CD4-positive, alpha-beta T cell (primary cell): ENCODE measurements around the gene TYROBP. TPM values are rescaled to one million over a fixed set of nuclear protein-coding genes. Genes with fewer than 3 reads are reported as not detected.

ENCODE experiments used
- ATAC-seq: fragments of 200-7000 bp; cut with Tn5 transposase; one replicate; pipeline ENCODE4 v1.10.0; 2022; ENCODE audit warnings: mild to moderate bottlenecking; ENCODE audit not compliant: poor library complexity
- CTCF ChIA-PET: fragments of 350-600 bp; sonication (Branson Sonifier 250); formaldehyde crosslinking; loops from one replicate; lab custom pipeline; 2021; ENCODE audit warnings: antibody characterized with exemption, inconsistent platforms; lab: Charles Lee
- POLR2A ChIA-PET: fragments of 350-600 bp; sonication (Branson Sonifier 250); formaldehyde crosslinking; loops from one replicate; lab custom pipeline; 2021; ENCODE audit warnings: antibody characterized with exemption, inconsistent platforms; lab: Charles Lee
- DNase-seq, 14 experiments: peaks; one replicate each; pipeline ENCODE4 v3.0.0-alpha.2; 2013 to 2020; ENCODE audit warnings: mixed read lengths in 2 of 14
- H3K27ac ChIP-seq, 2 donors: one replicate each; pipeline versions ENCODE4 v1.5.1 to v1.7.0; 2013; ENCODE audit warnings: low read length in 2 of 2, low read depth in 1 of 2, mild to moderate bottlenecking in 1 of 2
- H3K27me3 ChIP-seq, 2 experiments: 1 replicate in 1 of 2; 2 replicates in 1 of 2; pipeline versions ENCODE4 v1.6.1 to v1.7.0; 2013; ENCODE audit warnings: low read length in 2 of 2, control low read depth in 1 of 2, mild to moderate bottlenecking in 1 of 2, moderate library complexity in 1 of 2; ENCODE audit not compliant: insufficient read depth in 2 of 2, control insufficient read depth in 1 of 2
- H3K36me3 ChIP-seq: one replicate; pipeline ENCODE4 v1.6.1; 2013; ENCODE audit warnings: low read length, control low read depth; ENCODE audit not compliant: insufficient read depth
- H3K4me1 ChIP-seq: one replicate; pipeline ENCODE4 v1.6.1; 2013; ENCODE audit warnings: low read length, control low read depth; ENCODE audit not compliant: insufficient read depth
- H3K4me3 ChIP-seq: one replicate; pipeline ENCODE4 v1.5.1; 2013; ENCODE audit warnings: mild to moderate bottlenecking, low read length, moderate library complexity
- H3K9me3 ChIP-seq, 2 experiments: 1 replicate in 1 of 2; 2 replicates in 1 of 2; pipeline versions ENCODE4 v1.6.1 to v1.7.0; 2013; ENCODE audit warnings: low read length in 2 of 2, mild to moderate bottlenecking in 2 of 2, control low read depth in 1 of 2, moderate library complexity in 1 of 2; ENCODE audit not compliant: control insufficient read depth in 1 of 2, insufficient read depth in 1 of 2
- H3K27ac Mint-ChIP-seq: one replicate; pipeline ENCODE4 v1.8.0; 2020; ENCODE audit warnings: mixed read lengths
- H3K27me3 Mint-ChIP-seq: one replicate; pipeline ENCODE4 v1.8.0; 2021; ENCODE audit warnings: mixed read lengths
- H3K36me3 Mint-ChIP-seq: one replicate; pipeline ENCODE4 v1.8.0; 2021; ENCODE audit warnings: low read depth, mixed read lengths
- H3K4me1 Mint-ChIP-seq: one replicate; pipeline ENCODE4 v1.8.0; 2021; ENCODE audit warnings: low read depth, mixed read lengths
- H3K4me3 Mint-ChIP-seq: one replicate; pipeline ENCODE4 v1.8.0; 2020; ENCODE audit warnings: mild to moderate bottlenecking, mixed read lengths
- H3K9me3 Mint-ChIP-seq: one replicate; pipeline ENCODE4 v1.8.0; 2020; ENCODE audit warnings: mixed read lengths
- CTCF ChIP-seq: fragments of 200-600 bp; IDR thresholded peaks from one replicate; pipeline ENCODE4 v1.8.0; 2022; ENCODE audit warnings: antibody characterized with exemption, mild to moderate bottlenecking
- intact Hi-C, 2 experiments: fragments of 100-400 bp; cut with DNase I in 1 of 2; cut with micrococcal nuclease in 1 of 2; formaldehyde crosslinking; loops; one replicate each; pipeline versions ENCODE4 v1.15.1 to v1.9.0; 2023 to 2025; cut with DNase I, micrococcal nuclease
- total RNA-seq, 174 experiments: library from RNA in 2 of 174; stranded (reverse) in 2 of 174; gene quantifications; one replicate each; pipeline ENCODE4 v1.2.3 and lab custom pipeline; 2021 to 2026

TYROBP gene
- total RNA-seq, 2 experiments from 2014 or later: 6.0 to 7.6 TPM

- peaks cover 29% of the 10 kb centered on the region for H3K36me3 Mint-ChIP-seq
- no peaks in the 10 kb centered on the region for H3K9me3 ChIP-seq
- DNase-seq (peak in 10 of 14 experiments; percentile 12 to 87 (median 50)), ATAC-seq (peak; percentile 28)
- peak within 1 kb of the TSS; percentile 100 for H3K27ac ChIP-seq
- ChIA-PET POLR2A (interaction anchor here (1.6 to 2.7 kb wide), 3 partner anchors 20 to 30 kb away, joined by 6 to 24 read pairs (median 21); no protein-coding TSS in a partner anchor), CTCF (no interaction called here)
- peaks cover 69% of the 10 kb centered on the region for H3K4me1 ChIP-seq
- TF ChIP-seq CTCF: no peak
- H3K4me3 ChIP-seq: peak within 1 kb of the TSS; percentile 99
- H3K4me1 Mint-ChIP-seq: peaks cover 60% of the 10 kb centered on the region
- H3K27ac Mint-ChIP-seq: peak within 1 kb of the TSS; percentile 92
- no peaks in the 10 kb centered on the region for H3K9me3 Mint-ChIP-seq
- H3K27me3 ChIP-seq: no peaks in the 10 kb centered on the region
- H3K4me3 Mint-ChIP-seq: peak within 1 kb of the TSS; percentile 100
- intact Hi-C loops: no loop called here
- no peaks in the 10 kb centered on the region for H3K27me3 Mint-ChIP-seq
- H3K36me3 ChIP-seq: peaks cover 9% of the 10 kb centered on the region
Observed at GRCh38 chr19:35901854-35902661, 6.0 kb downstream of the TYROBP start, which contains the start of gene HCST. HCST (plus strand) TSS chr19:35902529; CDS start chr19:35902594, 65 bp downstream.

- CTCF ChIA-PET: interaction anchor here (0.6 to 1.4 kb wide), 2 partner anchors 30 to 31 kb away, joined by 3 read pairs; no protein-coding TSS in a partner anchor
- H3K36me3 ChIP-seq: peaks cover 18% of the 10 kb centered on the region
- H3K27ac Mint-ChIP-seq: peak overlapping the region; percentile 92
- H3K27me3 Mint-ChIP-seq: no peaks in the 10 kb centered on the region
- ATAC-seq (no peak), DNase-seq (no peak)
- TF ChIP-seq CTCF: no peak
- H3K9me3 ChIP-seq: no peaks in the 10 kb centered on the region
- H3K4me1 ChIP-seq: peaks cover 74% of the 10 kb centered on the region
- peak overlapping the region; percentile 100 for H3K4me3 Mint-ChIP-seq
- H3K27ac ChIP-seq: peak overlapping the region; percentile 100
- H3K4me1 Mint-ChIP-seq: peaks cover 60% of the 10 kb centered on the region
- H3K4me3 ChIP-seq: peak overlapping the region; percentile 99
- H3K9me3 Mint-ChIP-seq: no peaks in the 10 kb centered on the region
- POLR2A ChIA-PET: interaction anchor here (0.8 to 2.6 kb wide), 5 partner anchors 25 to 253 kb away, joined by 3 to 24 read pairs (median 4); partner anchors contain the start of gene COX6B1
- H3K36me3 Mint-ChIP-seq: peaks cover 37% of the 10 kb centered on the region
- intact Hi-C loops: no loop called here
- H3K27me3 ChIP-seq: no peaks in the 10 kb centered on the region
Observed at GRCh38 chr19:35901055-35901644, 6.9 kb downstream of the TYROBP start.

- H3K36me3 ChIP-seq: peaks cover 33% of the 10 kb centered on the region
- DNase-seq: peak; percentile 68 to 97 (median 83)
- no peaks in the 10 kb centered on the region for H3K9me3 ChIP-seq
- H3K4me1 ChIP-seq: peaks cover 77% of the 10 kb centered on the region
- H3K27ac ChIP-seq: peak overlapping the region; percentile 100
- Mint-ChIP-seq H3K36me3 (peaks cover 50% of the 10 kb centered on the region), H3K4me3 (peak overlapping the region; percentile 98), H3K27me3 (no peaks in the 10 kb centered on the region), H3K27ac (peak overlapping the region; percentile 92), H3K9me3 (no peaks in the 10 kb centered on the region), H3K4me1 (peaks cover 60% of the 10 kb centered on the region)
- no peak for TF ChIP-seq CTCF
- H3K4me3 ChIP-seq: peak overlapping the region; percentile 99
- peak; percentile 54 for ATAC-seq
- POLR2A ChIA-PET: interaction anchor here (1.4 to 2.6 kb wide), 3 partner anchors 26 to 198 kb away, joined by 3 to 24 read pairs (median 10); no protein-coding TSS in a partner anchor
- H3K27me3 ChIP-seq: no peaks in the 10 kb centered on the region
- CTCF ChIA-PET: interaction anchor here (0.7 to 1.4 kb wide), 2 partner anchors 17 to 31 kb away, joined by 3 read pairs; no protein-coding TSS in a partner anchor
- intact Hi-C loops: loop anchor here (1.0 kb wide), 1 partner anchor 32 kb away; no protein-coding TSS in a partner anchor
Observed at GRCh38 chr19:35899547-35900214, 8.4 kb downstream of the TYROBP start.
